GM18873 (cell line): Measurements from ENCODE around the gene LMAN1L.

Experiments
- ATAC-seq: cut with Tn5 transposase; IDR thresholded peaks from one replicate; pipeline ENCODE4 v1.9.1; 2021; ENCODE audit warnings: mild to moderate bottlenecking, moderate library complexity, moderate number of reproducible peaks; ENCODE audit not compliant: unreplicated experiment, low FRiP score

Gene LMAN1L

GRCh38 chr15:74873756-74874424 lies 61.3 kb downstream of the LMAN1L start:
- ATAC-seq = no peak
